Heart left ventricle (tissue), 16 donors: ENCODE measurements around the gene HFM1. TPM values are rescaled to one million over a fixed set of nuclear protein-coding genes. Genes with fewer than 3 reads are reported as not detected.
A peak's percentile ranks its signal among the peaks of the same experiment; 100 is the strongest.

ENCODE experiments used
- ATAC-seq, 4 donors: fragments of 200-7000 bp; cut with Tn5 transposase; one replicate each; pipeline ENCODE4 v1.9.1; 2020 to 2022; ENCODE audit warnings: moderate library complexity in 4 of 4, mild to moderate bottlenecking in 3 of 4, moderate number of reproducible peaks in 1 of 4
- DNase-seq, 5 donors: peaks; one replicate each; pipeline ENCODE4 v3.0.0-alpha.2; 2020
- H3K27ac ChIP-seq, 12 donors: fragments of 200-600 bp; sonication (generic) in 4 of 12; one replicate each; pipeline versions ENCODE4 v1.5.0 to v1.8.0; 2016 to 2022; ENCODE audit warnings: mild to moderate bottlenecking in 2 of 12
- H3K27me3 ChIP-seq, 9 donors: fragments of 200-600 bp; sonication (generic) in 2 of 9; one replicate each; pipeline versions ENCODE4 v1.5.1 to v1.8.0; 2016 to 2022; ENCODE audit warnings: mild to moderate bottlenecking in 3 of 9
- H3K36me3 ChIP-seq, 9 donors: fragments of 200-600 bp; sonication (generic) in 2 of 9; one replicate each; pipeline versions ENCODE4 v1.5.0 to v1.8.0; 2018 to 2022; ENCODE audit warnings: mild to moderate bottlenecking in 2 of 9
- H3K4me1 ChIP-seq, 12 donors: fragments of 200-600 bp; sonication (generic) in 4 of 12; one replicate each; pipeline versions ENCODE4 v1.5.0 to v1.8.0; 2016 to 2022; ENCODE audit warnings: mild to moderate bottlenecking in 3 of 12
- H3K4me3 ChIP-seq, 12 donors: fragments of 200-600 bp; sonication (generic) in 4 of 12; one replicate each; pipeline versions ENCODE4 v1.5.0 to v1.8.0; 2017 to 2022; ENCODE audit warnings: mild to moderate bottlenecking in 9 of 12, moderate library complexity in 4 of 12
- H3K9me3 ChIP-seq, 12 donors: fragments of 200-600 bp; sonication (generic) in 4 of 12; one replicate each; pipeline versions ENCODE4 v1.5.0 to v1.8.0; 2016 to 2022; ENCODE audit warnings: mild to moderate bottlenecking in 1 of 12
- POLR2A ChIP-seq, 2 donors: fragments of 450-650 bp; IDR thresholded peaks; one replicate each; pipeline ENCODE4 v1.6.1; 2017; ENCODE audit warnings: antibody characterized with exemption in 2 of 2, mild to moderate bottlenecking in 2 of 2, moderate library complexity in 2 of 2
- WGBS, 4 donors: extraction: QIAGEN DNeasy Blood & Tissue Kit in 2 of 4; methylation state at CpG; one replicate each; pipeline versions ENCODE4 v1.1.5 to v1.1.7; 2013 to 2018; 5-methylcytosine and 5-hydroxymethylcytosine counted together
- intact Hi-C, 10 donors: fragments of 100-400 bp; cut with DNase I; formaldehyde crosslinking; loops; one replicate each; pipeline versions ENCODE4 v1.11.1 to v1.14.2; 2022
- polyA plus RNA-seq, 2 donors: library from polyadenylated mRNA; stranded (reverse); fragments of 200-250 nt; gene quantifications; one replicate each; pipeline ENCODE4 v1.2.3, GENCODE V29; 2013
- total RNA-seq, 9 donors: library from RNA; depleted of rRNA in 2 of 9; stranded (reverse); fragments of >200 nt in 2 of 9; fragmentation: NEBNext Ultra II Directional in 3 of 9; extraction: Animal tissue kit (Norgen Biotek cat#: 25700) in 3 of 9; gene quantifications; one replicate each; pipeline versions ENCODE4 v1.1.0 to v1.2.4, GENCODE V29; 2016 to 2023
- TF ChIP-seq, protein P1 (sequence below), 12 donors: fragments of 200-600 bp; sonication (generic) in 4 of 12; IDR thresholded peaks; one replicate each; pipeline versions ENCODE4 v1.5.0 to v1.8.0; 2018 to 2022; ENCODE audit warnings: antibody characterized with exemption in 12 of 12, mild to moderate bottlenecking in 5 of 12
- donor health status: ischemic (EF 13 %, LVEDD 7.1; RV severe dilation, severe dysfunction).
- donor health status: healthy with polysubstance abuse.
- donor health status: DM: no; HTN: yes; CAD: no.
- donor health status: DM: no; HTN: no; CAD: no.
- donor health status: ischemic (EF 25% LVEDD 6.9; RV normal size, moderate dysfunction).
- donor health status: ischemic (EF 25% LVEDD 5.7; RV mildly dilated, moderate dysfunction).
- donor health status: healthy.
- donor health status: DM: yes; HTN: yes; CAD: no.
- donor health status: ischemic (EF 35%, LVEDD 5.7; RV mildly dilated, moderate dysfunction).
- donor health status: nonischemic (EF 11% LVEDD 7.7; RV severe dilation, severe dysfunction).
- donor health status: DM: yes; HTN: yes; CAD: no.
- donor health status: PGD.
- donor health status: ischemic (EF 29% LVEDD 5.4; RV normal size, mild dysfunction).
- donor health status: nonischemic (EF 23%, LVEDD 6.1; RV moderate dilation, normal function).

Gene HFM1
- total and polyA plus RNA-seq, 11 donors: 0.17 to 5.8 (median 2.3) TPM

DNA sequence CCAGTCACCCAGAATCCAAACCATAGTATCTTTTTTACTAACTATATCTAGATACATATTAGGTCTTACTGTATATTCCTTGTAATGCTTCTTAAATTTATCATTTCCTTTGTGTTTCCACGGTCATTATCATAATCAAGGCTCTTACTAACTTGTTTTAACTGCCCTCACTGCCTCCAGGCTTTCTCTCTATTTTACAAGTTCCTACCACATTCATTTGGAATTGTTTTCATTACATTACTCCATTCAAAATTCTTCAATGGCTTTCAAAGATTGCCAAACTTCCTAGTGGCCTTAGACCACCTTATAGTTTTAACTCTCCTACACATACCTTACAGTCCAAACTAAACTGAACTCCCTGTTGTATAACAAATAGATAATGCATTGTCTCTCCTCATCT is 6.3 kb downstream of the HFM1 start:
- Histone ChIP-seq H3K4me1 (peaks cover 0 to 8% (median 0%) of the 10 kb centered on the region in 12 donors), H3K27ac (no peak overlapping the region), H3K27me3 (peaks cover 0 to 7% (median 0%) of the 10 kb centered on the region in 9 donors), H3K9me3 (no peaks in the 10 kb centered on the region), H3K4me3 (no peak overlapping the region), H3K36me3 (no peaks in the 10 kb centered on the region)
- intact Hi-C loops: no loop called here
- 66 to 78% (median 71%) methylated on average over 1 of the region's 1 CpG for whole genome bisulfite sequencing, 4 donors
- no peak for DNase-seq
- TF ChIP-seq, protein P1, sequence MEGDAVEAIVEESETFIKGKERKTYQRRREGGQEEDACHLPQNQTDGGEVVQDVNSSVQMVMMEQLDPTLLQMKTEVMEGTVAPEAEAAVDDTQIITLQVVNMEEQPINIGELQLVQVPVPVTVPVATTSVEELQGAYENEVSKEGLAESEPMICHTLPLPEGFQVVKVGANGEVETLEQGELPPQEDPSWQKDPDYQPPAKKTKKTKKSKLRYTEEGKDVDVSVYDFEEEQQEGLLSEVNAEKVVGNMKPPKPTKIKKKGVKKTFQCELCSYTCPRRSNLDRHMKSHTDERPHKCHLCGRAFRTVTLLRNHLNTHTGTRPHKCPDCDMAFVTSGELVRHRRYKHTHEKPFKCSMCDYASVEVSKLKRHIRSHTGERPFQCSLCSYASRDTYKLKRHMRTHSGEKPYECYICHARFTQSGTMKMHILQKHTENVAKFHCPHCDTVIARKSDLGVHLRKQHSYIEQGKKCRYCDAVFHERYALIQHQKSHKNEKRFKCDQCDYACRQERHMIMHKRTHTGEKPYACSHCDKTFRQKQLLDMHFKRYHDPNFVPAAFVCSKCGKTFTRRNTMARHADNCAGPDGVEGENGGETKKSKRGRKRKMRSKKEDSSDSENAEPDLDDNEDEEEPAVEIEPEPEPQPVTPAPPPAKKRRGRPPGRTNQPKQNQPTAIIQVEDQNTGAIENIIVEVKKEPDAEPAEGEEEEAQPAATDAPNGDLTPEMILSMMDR (IDR thresholded peaks at IDR 0.05): no peak
- no peak for TF ChIP-seq POLR2A (IDR thresholded peaks at IDR 0.05)
- no peak for ATAC-seq

DNA sequence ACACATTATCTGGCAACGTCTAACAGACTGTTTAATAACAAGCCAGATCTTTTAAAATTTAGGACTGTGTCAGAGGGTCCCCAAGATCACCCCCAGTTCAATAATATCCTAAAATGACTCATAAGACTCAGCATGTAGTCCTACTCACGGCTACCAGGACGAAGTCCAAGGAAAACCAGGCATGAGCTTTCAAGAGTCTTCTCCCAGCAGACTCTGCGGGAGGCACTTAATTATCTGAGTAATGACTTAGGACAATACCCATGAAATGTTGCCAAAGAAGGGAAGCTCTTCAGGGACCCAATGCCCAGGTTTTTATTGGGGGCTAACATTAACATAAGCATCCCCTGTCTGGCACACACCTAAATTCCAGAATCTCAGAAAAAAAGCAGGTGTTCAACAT is 7.0 kb downstream of the HFM1 start:
- Histone ChIP-seq H3K27ac (peak overlapping the region in 1 of 12 donors; percentile 4), H3K4me1 (peaks cover 0 to 8% (median 0%) of the 10 kb centered on the region in 12 donors), H3K27me3 (no peaks in the 10 kb centered on the region), H3K9me3 (no peaks in the 10 kb centered on the region), H3K36me3 (no peaks in the 10 kb centered on the region), H3K4me3 (no peak overlapping the region)
- no peak for ATAC-seq
- WGBS, 4 donors: 54 to 68% (median 62%) methylated on average over 4 of the region's 4 CpGs
- no peak for DNase-seq
- intact Hi-C loops: no loop called here
- TF ChIP-seq POLR2A (IDR thresholded peaks at IDR 0.05): no peak
- TF ChIP-seq, protein P1 (IDR thresholded peaks at IDR 0.05): no peak

DNA sequence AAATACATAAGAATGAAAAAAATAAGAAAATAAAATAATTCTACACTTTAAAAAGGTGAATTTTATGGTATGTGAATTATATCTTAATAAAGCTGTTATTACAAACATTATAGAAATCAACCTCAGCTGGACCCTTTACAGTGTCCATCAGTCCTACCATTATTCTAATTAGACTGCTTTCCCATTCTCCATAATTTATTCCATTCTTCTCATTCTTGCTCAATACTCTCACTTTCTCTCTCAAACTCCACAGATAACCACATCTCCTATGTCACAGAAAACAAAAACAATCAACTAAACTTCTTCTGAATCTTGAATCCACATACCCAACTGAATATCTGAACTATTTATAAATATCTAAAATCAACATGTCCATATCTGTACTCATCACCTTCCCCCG is 11.6 kb downstream of the HFM1 start:
- no peak for ATAC-seq
- H3K27me3 ChIP-seq: no peaks in the 10 kb centered on the region
- no peak overlapping the region for H3K4me3 ChIP-seq
- no peak for DNase-seq
- no peak for TF ChIP-seq POLR2A (IDR thresholded peaks at IDR 0.05)
- TF ChIP-seq, protein P1 (IDR thresholded peaks at IDR 0.05): no peak
- intact Hi-C loops: no loop called here
- WGBS, 4 donors: 80 to 89% (median 84%) methylated on average over 1 of the region's 1 CpG
- peaks cover 0 to 5% (median 0%) of the 10 kb centered on the region in 12 donors for H3K9me3 ChIP-seq
- no peak overlapping the region for H3K27ac ChIP-seq
- H3K36me3 ChIP-seq: no peaks in the 10 kb centered on the region
- no peaks in the 10 kb centered on the region for H3K4me1 ChIP-seq

DNA sequence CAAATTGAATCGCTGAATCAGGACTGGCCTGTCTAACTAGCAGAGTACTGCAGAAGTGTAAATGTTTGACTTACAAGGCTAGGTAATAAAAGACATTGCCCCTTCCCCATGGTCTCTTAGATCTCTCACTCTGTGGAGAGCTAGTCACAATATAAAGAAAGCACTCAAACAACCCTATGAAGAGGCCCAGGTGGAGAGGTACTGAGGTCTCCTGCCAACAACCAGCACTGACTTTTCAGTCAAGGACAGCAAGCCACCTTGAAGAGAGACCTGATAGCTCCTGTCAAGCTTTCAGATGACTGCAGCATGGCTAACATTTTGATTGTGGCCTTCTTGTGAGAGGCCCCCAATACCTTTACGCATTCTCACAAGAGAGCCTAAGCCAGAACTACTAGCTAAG is 18.5 kb downstream of the HFM1 start:
- H3K27ac ChIP-seq: no peak overlapping the region
- TF ChIP-seq POLR2A (IDR thresholded peaks at IDR 0.05): no peak
- TF ChIP-seq, protein P1 (IDR thresholded peaks at IDR 0.05): no peak
- no peak overlapping the region for H3K4me3 ChIP-seq
- no peaks in the 10 kb centered on the region for H3K4me1 ChIP-seq
- H3K36me3 ChIP-seq: no peaks in the 10 kb centered on the region
- ATAC-seq (peak in 1 of 4 donors; percentile 48), DNase-seq (no peak)
- intact Hi-C loops: no loop called here
- WGBS, 4 donors: 78 to 93% (median 88%) methylated on average over 2 of the region's 2 CpGs
- no peaks in the 10 kb centered on the region for H3K9me3 ChIP-seq
- H3K27me3 ChIP-seq: no peaks in the 10 kb centered on the region
